ENCODE results near the gene FAM107B. TPM values are rescaled to one million over a fixed set of nuclear protein-coding genes. Genes with fewer than 3 reads are reported as not detected.
"Not testable (repeated sequence)": the region's sequence is repeated elsewhere in the genome, so short reads cannot be mapped to it uniquely, and the experiment has no call there.

FAM107B gene
- total RNA-seq, 1 donor from 2014 or later, result 286 TPM

DNA sequence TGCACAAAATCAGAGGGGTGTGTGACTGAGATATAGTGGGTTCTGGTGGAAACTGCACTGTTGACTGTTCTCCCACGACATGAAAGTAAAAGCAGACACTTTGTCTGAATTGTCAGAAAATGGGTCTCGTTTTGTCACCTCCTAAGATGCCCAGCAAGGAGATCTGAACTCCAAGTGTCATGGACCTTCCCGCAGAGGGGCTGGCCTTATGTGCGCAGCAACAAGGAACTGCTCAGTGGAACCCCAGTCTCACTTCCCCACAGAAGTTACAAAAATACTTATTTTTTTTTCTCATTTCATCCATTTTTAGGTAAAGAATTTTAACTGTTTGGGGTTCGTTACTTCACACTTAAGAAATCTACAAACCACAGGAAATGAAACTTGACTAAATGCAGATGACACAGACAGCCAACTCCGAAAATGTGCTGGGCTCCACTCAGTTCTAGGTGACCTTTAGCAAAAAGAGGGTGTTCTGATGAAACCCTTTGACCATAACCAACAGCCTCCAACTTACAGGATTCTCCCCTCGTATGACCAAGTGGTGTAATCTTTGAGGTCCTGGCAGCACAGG lies 115.0 kb downstream of the FAM107B start:
- ATAC-seq (ENCODE audit: low read depth) (peak; percentile 68), DNase-seq (no peak)
- H3K27ac Mint-ChIP-seq, result peak overlapping the region; percentile 94
- CTCF ChIA-PET, result interaction anchor here (1.2 kb wide), 1 partner anchor 91 kb away, joined by 4 read pairs; no protein-coding TSS in a partner anchor
- peaks cover 85% of the 10 kb centered on the region for H3K4me1 Mint-ChIP-seq
- H3K4me3 Mint-ChIP-seq, result peak overlapping the region; percentile 78
- no peaks in the 10 kb centered on the region for H3K27me3 Mint-ChIP-seq
- peaks cover 2% of the 10 kb centered on the region for H3K9me3 Mint-ChIP-seq
- POLR2A ChIA-PET, result interaction anchor here (1.0 to 2.4 kb wide), 6 partner anchors 10 to 81 kb away, joined by 3 to 15 read pairs (median 6); no protein-coding TSS in a partner anchor
- intact Hi-C loops (cut with micrococcal nuclease), result loop anchor here (1.0 to 5.0 kb wide), 2 partner anchors 43 to 57 kb away; no protein-coding TSS in a partner anchor
- TF ChIP-seq, protein P1, sequence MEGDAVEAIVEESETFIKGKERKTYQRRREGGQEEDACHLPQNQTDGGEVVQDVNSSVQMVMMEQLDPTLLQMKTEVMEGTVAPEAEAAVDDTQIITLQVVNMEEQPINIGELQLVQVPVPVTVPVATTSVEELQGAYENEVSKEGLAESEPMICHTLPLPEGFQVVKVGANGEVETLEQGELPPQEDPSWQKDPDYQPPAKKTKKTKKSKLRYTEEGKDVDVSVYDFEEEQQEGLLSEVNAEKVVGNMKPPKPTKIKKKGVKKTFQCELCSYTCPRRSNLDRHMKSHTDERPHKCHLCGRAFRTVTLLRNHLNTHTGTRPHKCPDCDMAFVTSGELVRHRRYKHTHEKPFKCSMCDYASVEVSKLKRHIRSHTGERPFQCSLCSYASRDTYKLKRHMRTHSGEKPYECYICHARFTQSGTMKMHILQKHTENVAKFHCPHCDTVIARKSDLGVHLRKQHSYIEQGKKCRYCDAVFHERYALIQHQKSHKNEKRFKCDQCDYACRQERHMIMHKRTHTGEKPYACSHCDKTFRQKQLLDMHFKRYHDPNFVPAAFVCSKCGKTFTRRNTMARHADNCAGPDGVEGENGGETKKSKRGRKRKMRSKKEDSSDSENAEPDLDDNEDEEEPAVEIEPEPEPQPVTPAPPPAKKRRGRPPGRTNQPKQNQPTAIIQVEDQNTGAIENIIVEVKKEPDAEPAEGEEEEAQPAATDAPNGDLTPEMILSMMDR (IDR thresholded peaks at IDR 0.05), result no peak
- no peaks in the 10 kb centered on the region for H3K36me3 Mint-ChIP-seq (ENCODE audit: low read depth)

DNA sequence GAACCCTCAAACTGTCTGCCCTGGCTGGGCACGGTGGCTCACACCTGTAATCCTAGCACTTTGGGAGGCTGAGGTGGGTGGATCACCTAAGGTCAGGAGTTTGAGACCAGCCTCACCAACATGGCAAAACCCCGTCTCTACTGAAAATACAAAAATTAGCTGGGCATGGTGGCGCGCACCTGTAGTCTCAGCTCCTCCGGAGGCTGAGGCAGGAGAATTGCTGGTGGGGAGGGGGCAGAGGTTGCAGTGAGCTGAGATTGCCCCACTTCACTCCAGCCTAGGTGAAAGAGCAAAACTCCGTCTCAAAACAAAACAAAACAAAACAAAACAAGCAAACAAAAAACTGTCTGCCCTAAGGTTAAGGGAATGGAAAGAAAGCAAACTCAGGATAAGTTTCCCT lies 115.6 kb downstream of the FAM107B start:
- H3K27me3 Mint-ChIP-seq; H3K9me3 Mint-ChIP-seq; H3K36me3 Mint-ChIP-seq (ENCODE audit: low read depth); DNase-seq; ATAC-seq (ENCODE audit: low read depth): not testable (repeated sequence)
- intact Hi-C loops (cut with micrococcal nuclease), result loop anchor here (1.0 kb wide), 1 partner anchor 57 kb away; no protein-coding TSS in a partner anchor
- POLR2A ChIA-PET, result interaction anchor here (1.0 to 2.4 kb wide), 12 partner anchors 11 to 179 kb away, joined by 3 to 15 read pairs (median 5); partner anchors contain the start of genes CDNF, HSPA14 and MSANTD7
- Mint-ChIP-seq H3K4me3 (peak overlapping the region; percentile 78), H3K4me1 (peaks cover 91% of the 10 kb centered on the region), H3K27ac (peak overlapping the region; percentile 94)
- CTCF ChIA-PET, result interaction anchor here (1.2 kb wide), 1 partner anchor 92 kb away, joined by 4 read pairs; no protein-coding TSS in a partner anchor

DNA sequence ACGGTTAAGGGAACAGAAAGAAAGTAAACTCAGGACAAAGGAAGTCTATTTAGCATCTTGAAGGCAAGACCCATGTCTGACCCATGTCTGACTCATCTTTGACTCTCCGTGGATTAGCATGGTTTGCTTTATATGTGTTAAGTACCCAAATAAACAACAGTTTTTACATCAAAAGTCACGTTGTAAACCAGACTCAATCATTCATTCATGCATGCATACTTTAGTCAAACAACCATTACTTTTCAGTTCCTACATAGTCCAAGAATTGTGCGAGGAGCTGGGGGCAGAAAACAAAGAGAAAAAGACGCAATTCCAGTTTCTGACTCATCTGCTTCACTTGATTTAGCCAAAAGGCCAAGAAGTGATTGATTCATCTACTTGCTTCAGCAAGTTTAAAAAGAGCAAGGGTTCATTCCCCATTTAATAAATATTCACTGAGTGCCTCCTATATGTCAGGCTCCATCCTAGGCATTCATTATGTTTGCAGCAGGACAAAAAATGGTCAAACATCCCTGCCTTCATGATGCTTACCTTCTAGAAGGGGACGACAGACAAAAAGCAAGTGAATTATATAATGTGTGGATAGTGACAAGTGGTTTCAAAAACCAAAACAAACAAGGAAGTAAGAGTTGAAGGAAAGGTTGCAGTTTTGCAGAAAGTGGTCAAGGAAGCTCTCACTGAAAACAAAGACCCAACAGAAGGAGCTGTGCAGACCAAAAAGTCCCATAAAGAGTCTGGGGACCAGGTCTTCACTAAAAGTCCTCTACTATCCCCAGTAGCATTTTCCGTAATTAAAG lies 116.2 kb downstream of the FAM107B start:
- POLR2A ChIA-PET, result interaction anchor here (1.0 to 2.4 kb wide), 15 partner anchors 10 to 179 kb away, joined by 3 to 15 read pairs (median 4); partner anchors contain the start of genes CDNF, HSPA14 and MSANTD7
- Mint-ChIP-seq H3K27me3 (no peaks in the 10 kb centered on the region), H3K27ac (peak overlapping the region; percentile 94), H3K4me3 (peak overlapping the region; percentile 78), H3K9me3 (peaks cover 2% of the 10 kb centered on the region), H3K36me3 (ENCODE audit: low read depth) (no peaks in the 10 kb centered on the region), H3K4me1 (peaks cover 94% of the 10 kb centered on the region)
- CTCF ChIA-PET, result interaction anchor here (1.2 kb wide), 1 partner anchor 93 kb away, joined by 4 read pairs; no protein-coding TSS in a partner anchor
- ATAC-seq (ENCODE audit: low read depth) (peak; percentile 40), DNase-seq (no peak)
- TF ChIP-seq, protein P1 (IDR thresholded peaks at IDR 0.05), result no peak
- intact Hi-C loops (cut with micrococcal nuclease), result loop anchor here (1.0 kb wide), 4 partner anchors 10 to 84 kb away; no protein-coding TSS in a partner anchor

DNA sequence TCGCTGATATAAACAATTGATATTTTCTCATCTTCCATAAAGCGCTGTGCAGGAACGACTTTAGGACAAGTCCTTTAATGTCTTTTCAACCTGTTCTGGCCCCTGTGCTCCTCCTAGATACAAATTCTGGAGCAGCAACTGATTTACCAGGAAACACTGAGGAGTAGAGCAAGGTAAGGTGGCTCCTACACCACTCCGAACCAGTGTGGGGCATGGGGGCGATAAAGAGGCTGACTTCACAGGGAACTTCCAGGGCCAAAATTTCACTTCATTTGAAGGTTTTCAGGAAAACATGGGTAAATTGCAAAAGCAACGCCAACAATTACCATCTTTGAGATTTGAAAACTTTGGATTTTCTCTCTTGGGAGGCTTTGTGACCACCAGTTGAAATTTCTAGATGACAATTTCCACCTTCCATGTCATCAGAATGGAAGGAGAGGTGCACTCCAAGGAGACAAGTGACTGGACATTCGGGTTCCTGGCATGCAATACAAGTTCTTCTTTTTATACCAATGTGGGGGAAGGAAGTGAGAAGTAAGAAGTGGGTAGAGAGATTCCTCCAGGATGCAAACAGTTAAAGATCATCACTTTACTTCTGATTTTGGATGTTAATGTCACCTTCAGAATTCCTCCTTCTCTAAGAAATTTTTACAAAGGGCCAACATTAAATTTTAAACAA lies 118.5 kb downstream of the FAM107B start:
- no peak for DNase-seq
- POLR2A ChIA-PET, result interaction anchor here (0.6 kb wide), 1 partner anchor 141 kb away, joined by 4 read pairs; no protein-coding TSS in a partner anchor
- H3K9me3 Mint-ChIP-seq, result peaks cover 2% of the 10 kb centered on the region
- peak overlapping the region; percentile 86 for H3K27ac Mint-ChIP-seq
- TF ChIP-seq, protein P1 (IDR thresholded peaks at IDR 0.05), result no peak
- no peaks in the 10 kb centered on the region for H3K27me3 Mint-ChIP-seq
- intact Hi-C loops (cut with micrococcal nuclease), result loop anchor here (2.0 kb wide), 1 partner anchor 17 kb away; no protein-coding TSS in a partner anchor
- peaks cover 93% of the 10 kb centered on the region for H3K4me1 Mint-ChIP-seq
- peak overlapping the region; percentile 35 for H3K4me3 Mint-ChIP-seq
- no peak for ATAC-seq (ENCODE audit: low read depth)
- no peaks in the 10 kb centered on the region for H3K36me3 Mint-ChIP-seq (ENCODE audit: low read depth)
- CTCF ChIA-PET, result no interaction called here

DNA sequence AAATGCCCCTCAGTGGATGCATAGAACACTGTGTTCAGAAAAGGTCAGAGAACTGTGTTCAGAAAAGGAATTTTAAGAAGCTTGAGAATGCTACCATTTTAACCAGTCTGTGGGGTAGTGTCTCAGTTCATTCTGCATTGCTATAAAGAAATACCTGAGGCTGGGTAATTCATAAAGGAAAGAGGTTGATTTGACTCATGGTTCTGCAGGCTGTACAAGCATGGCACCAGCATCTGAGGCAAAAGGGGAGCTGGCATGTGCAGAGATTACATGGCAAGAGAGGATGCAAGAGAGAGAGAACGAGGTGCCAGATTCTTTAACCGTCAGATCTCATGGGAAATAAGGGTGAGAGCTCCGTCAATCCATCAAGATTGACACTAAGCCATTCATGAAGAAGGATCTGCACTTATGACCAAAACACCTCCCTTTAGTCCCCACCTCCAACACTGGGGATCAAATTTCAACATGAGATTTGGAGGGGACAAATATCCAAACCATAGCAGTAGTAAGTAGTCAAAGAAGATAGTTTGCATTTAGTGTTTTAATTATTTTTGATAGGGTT lies 119.8 kb downstream of the FAM107B start:
- ChIA-PET POLR2A (interaction anchor here (0.7 to 1.8 kb wide), 3 partner anchors 46 to 96 kb away, joined by 3 to 8 read pairs (median 4); no protein-coding TSS in a partner anchor), CTCF (interaction anchor here (0.7 kb wide), 1 partner anchor 168 kb away, joined by 3 read pairs; no protein-coding TSS in a partner anchor)
- DNase-seq (no peak), ATAC-seq (ENCODE audit: low read depth) (no peak)
- TF ChIP-seq, protein P1 (IDR thresholded peaks at IDR 0.05), result no peak
- Mint-ChIP-seq H3K9me3 (peaks cover 2% of the 10 kb centered on the region), H3K4me3 (no peak overlapping the region), H3K27ac (peak overlapping the region; percentile 71), H3K27me3 (no peaks in the 10 kb centered on the region), H3K4me1 (peaks cover 82% of the 10 kb centered on the region), H3K36me3 (ENCODE audit: low read depth) (no peaks in the 10 kb centered on the region)
- intact Hi-C loops (cut with micrococcal nuclease), result no loop called here

All from activated B cell treated with CpG ODN at 0.5 μM for 24 hours (primary cell).